Endothelial cell of umbilical vein (primary cell): ENCODE results near the gene DAB2IP. TPM values are rescaled to one million over a fixed set of nuclear protein-coding genes. Genes with fewer than 3 reads are reported as not detected.

Experiments used
- BruUV-seq: library from RNA; stranded (reverse); fragments of 400-500 nt; replicated peaks from 2 replicates; lab custom pipeline; 2021; lab: Mats Ljungman, UMichigan
- CTCF ChIA-PET: fragments of 300-600, 350-600 bp; sonication (Branson Sonifier 250); formaldehyde crosslinking; loops from one replicate; lab custom pipeline; 2021; ENCODE audit warnings: antibody characterized with exemption, inconsistent platforms; lab: Charles Lee
- POLR2A ChIA-PET: fragments of 300-600, 350-600 bp; sonication (Branson Sonifier 250); formaldehyde crosslinking; loops from one replicate; lab custom pipeline; 2021; ENCODE audit warnings: antibody characterized with exemption, inconsistent platforms; lab: Charles Lee
- DNase-seq: peaks from one replicate; pipeline ENCODE4 v3.0.0-alpha.2; 2011; ENCODE audit warnings: low read depth, low spot score
- FAIRE-seq: peaks from 2 replicates; lab custom pipeline; 2011; peaks lifted over from hg19 to GRCh38; lab: Jason Lieb, UNC
- H2AFZ ChIP-seq: 2 replicates; pipeline ENCODE4 v1.6.0; 2012; ENCODE audit warnings: low read depth, low read length, control low read depth, inconsistent platforms
- H3K27ac ChIP-seq: 2 replicates; pipeline ENCODE4 v1.5.1; 2011; ENCODE audit warnings: low read depth, mild to moderate bottlenecking, control low read depth, low read length, moderate library complexity; ENCODE audit not compliant: insufficient read depth
- H3K27me3 ChIP-seq, 2 experiments: 2 replicates each; pipeline versions ENCODE4 v1.6.0 to v1.6.1; 2011; ENCODE audit warnings: low read length in 2 of 2, mixed read lengths in 1 of 2; ENCODE audit not compliant: control insufficient read depth in 2 of 2, insufficient read depth in 2 of 2
- H3K36me3 ChIP-seq, 2 experiments: 2 replicates in 1 of 2; 3 replicates in 1 of 2; pipeline ENCODE4 v1.5.1; 2011; ENCODE audit warnings: low read length in 2 of 2, mild to moderate bottlenecking in 1 of 2, moderate library complexity in 1 of 2; ENCODE audit not compliant: control insufficient read depth in 2 of 2, insufficient read depth in 2 of 2; ENCODE audit errors: extremely low read depth in 1 of 2
- H3K4me1 ChIP-seq: 3 replicates; pipeline ENCODE4 v1.5.1; 2011; ENCODE audit warnings: mild to moderate bottlenecking, low read length; ENCODE audit not compliant: control insufficient read depth, insufficient read depth; ENCODE audit errors: extremely low read depth
- H3K4me2 ChIP-seq: 2 replicates; pipeline ENCODE4 v1.6.1; 2011; ENCODE audit warnings: low read length, control low read depth, mixed read lengths; ENCODE audit not compliant: insufficient read depth
- H3K4me3 ChIP-seq, 3 experiments: fragments of 200-600 bp in 1 of 3; sonication (generic), shearing (Covaris generic) in 1 of 3; replicated peaks in 1 of 3; 2 replicates each; pipeline ENCODE4 v1.5.1; 2011 to 2016; ENCODE audit warnings: control low read depth in 3 of 3, low read length in 3 of 3, mild to moderate bottlenecking in 2 of 3, inconsistent platforms in 1 of 3, low read depth in 1 of 3, moderate library complexity in 1 of 3; ENCODE audit not compliant: insufficient read depth in 1 of 3
- H3K79me2 ChIP-seq: 2 replicates; pipeline ENCODE4 v1.6.0; 2012; ENCODE audit warnings: low read length, inconsistent platforms; ENCODE audit not compliant: control insufficient read depth, insufficient read depth
- H3K9ac ChIP-seq: replicated peaks from 2 replicates; pipeline ENCODE3; 2011; ENCODE audit warnings: low read length, control low read depth; ENCODE audit not compliant: insufficient read depth; ENCODE audit errors: extremely low read depth
- H3K9me1 ChIP-seq: replicated peaks from 3 replicates; pipeline ENCODE4 v1.6.0; 2011; ENCODE audit warnings: mild to moderate bottlenecking, low read length; ENCODE audit not compliant: control insufficient read depth, insufficient read depth; ENCODE audit errors: extremely low read depth
- H3K9me3 ChIP-seq: replicated peaks from 2 replicates; pipeline ENCODE4 v1.5.1; 2012; ENCODE audit warnings: low read length, inconsistent platforms; ENCODE audit not compliant: control insufficient read depth, insufficient read depth
- H4K20me1 ChIP-seq: replicated peaks from 2 replicates; pipeline ENCODE3; 2011; ENCODE audit warnings: mild to moderate bottlenecking, low read length; ENCODE audit not compliant: control insufficient read depth, insufficient read depth; ENCODE audit errors: extremely low read depth
- EZH2 ChIP-seq: IDR thresholded peaks from 2 replicates; pipeline ENCODE4 v1.6.1; 2012; ENCODE audit warnings: borderline replicate concordance, low read depth, mild to moderate bottlenecking, moderate library complexity, low read length, inconsistent platforms; ENCODE audit not compliant: severe bottlenecking
- FOS ChIP-seq: IDR thresholded peaks from 2 replicates; pipeline ENCODE4 v1.6.1; 2011; ENCODE audit warnings: mild to moderate bottlenecking, low read length, moderate library complexity, borderline replicate concordance; ENCODE audit not compliant: insufficient read depth
- GATA2 ChIP-seq: IDR thresholded peaks from 2 replicates; pipeline ENCODE4 v1.7.0; 2011; ENCODE audit warnings: low read depth, mild to moderate bottlenecking, moderate library complexity, mixed read lengths, low read length; ENCODE audit not compliant: insufficient read length, insufficient read depth
- JUN ChIP-seq: IDR thresholded peaks from 2 replicates; pipeline ENCODE4 v1.6.1; 2011; ENCODE audit warnings: borderline replicate concordance, low read depth; ENCODE audit not compliant: insufficient read length, insufficient read depth
- MYC ChIP-seq: IDR thresholded peaks from one replicate; pipeline ENCODE4 v1.6.1; 2011; ENCODE audit warnings: mild to moderate bottlenecking, low read depth, low read length
- POLR2A ChIP-seq: IDR thresholded peaks from 2 replicates; pipeline ENCODE4 v1.6.1; 2012; ENCODE audit warnings: low read depth, mild to moderate bottlenecking, control low read depth, low read length
- POLR2AphosphoS5 ChIP-seq: IDR thresholded peaks from 2 replicates; pipeline ENCODE4 v1.6.1; 2012; ENCODE audit warnings: low read depth, mild to moderate bottlenecking, control low read depth, low read length, moderate library complexity; ENCODE audit not compliant: insufficient read depth
- dilution Hi-C: fragments of 300-500 bp; cut with MboI; formaldehyde crosslinking; loops from one replicate; pipeline ENCODE4 v1.15.0; 2019; ENCODE audit warnings: low sequenced_read_pairs; ENCODE audit not compliant: extremely low pct_ligation_motif_present
- intact Hi-C: fragments of 100-400 bp; cut with micrococcal nuclease; formaldehyde crosslinking; loops from one replicate; pipeline ENCODE4 v1.10.0; 2022
- polyA plus RNA-seq, 4 experiments: library from polyadenylated mRNA; depleted of rRNA in 3 of 4; stranded (reverse) in 3 of 4; unstranded in 1 of 4; fragments of >200 nt; gene quantifications; 2 replicates each; pipeline versions ENCODE4 v1.2.1 to v1.2.3, GENCODE V29; 2011 to 2012; ENCODE audit warnings: missing spikeins in 1 of 4
- total RNA-seq: library from RNA; stranded (reverse); gene quantifications from 2 replicates; pipeline ENCODE4 v1.2.3, GENCODE V29; 2021
- TF ChIP-seq, protein P1 (sequence below), 2 donors: IDR thresholded peaks; 1 replicate in 1 of 2; 2 replicates in 1 of 2; pipeline ENCODE4 v1.5.1; 2011; ENCODE audit warnings: low read length in 2 of 2, mild to moderate bottlenecking in 2 of 2, moderate library complexity in 2 of 2, control low read depth in 1 of 2, inconsistent platforms in 1 of 2, low read depth in 1 of 2; ENCODE audit not compliant: insufficient read depth in 1 of 2; ENCODE audit errors: extremely low read depth in 1 of 2
- TF ChIP-seq, protein P2 (sequence below): IDR thresholded peaks from 2 replicates; pipeline ENCODE4 v1.6.1; 2011; ENCODE audit not compliant: insufficient read depth, insufficient read length

DAB2IP gene
- total and polyA plus RNA-seq, 2 donors (not counting 3 experiments of a cell fraction or from before 2014, with no cell fraction given): 29.2 to 53.6 TPM

DNA sequence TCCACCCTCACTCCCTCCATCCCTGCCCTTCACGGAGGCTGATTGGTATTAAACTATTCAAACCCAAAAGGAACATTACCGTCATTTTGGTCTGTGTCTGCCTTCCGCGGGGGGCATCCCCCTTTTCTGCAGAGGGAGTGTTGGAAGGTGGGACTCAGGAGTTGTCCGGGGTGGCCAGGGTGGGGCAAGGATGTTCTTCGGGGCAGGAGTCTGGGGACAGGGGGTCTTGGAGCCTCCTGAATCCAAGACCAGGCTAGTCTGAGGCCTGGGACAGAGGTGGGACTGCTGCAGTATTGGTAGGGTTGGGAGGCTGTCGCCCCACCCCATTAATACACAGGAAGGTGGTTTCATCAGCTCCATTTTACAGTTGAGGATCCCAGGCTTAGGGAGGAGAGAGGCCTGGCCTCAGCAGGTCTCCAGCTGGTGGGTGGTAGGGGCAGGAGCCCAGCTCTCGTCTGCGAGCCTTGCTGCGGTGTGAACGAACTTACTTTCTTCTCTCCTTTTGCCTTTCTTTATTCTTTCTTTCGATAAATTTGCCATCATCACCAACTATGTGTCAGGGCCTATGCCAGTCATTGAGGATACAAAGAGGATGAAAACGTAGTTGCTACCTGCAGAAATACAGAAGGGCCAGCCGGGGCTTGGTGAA is 33.8 kb downstream of the DAB2IP start:
- CTCF ChIA-PET: interaction anchor here (1.2 to 7.8 kb wide), 9 partner anchors 12 to 321 kb away, joined by 3 to 143 read pairs (median 24); partner anchors contain the start of gene DAB2IP
- H3K4me1 ChIP-seq: no peaks in the 10 kb centered on the region
- intact Hi-C loops (loop anchor here (5.0 kb wide), 1 partner anchor 412 kb away; no protein-coding TSS in a partner anchor), dilution Hi-C loops (no loop called here)
- DNase-seq: no peak
- POLR2A ChIA-PET: no interaction called here
- peaks cover 0 to 6% of the 10 kb centered on the region in 2 experiments for H3K36me3 ChIP-seq
- no peak for TF ChIP-seq GATA2
- no peak for TF ChIP-seq EZH2
- TF ChIP-seq POLR2A: no peak
- no peak for TF ChIP-seq POLR2AphosphoS5
- TF ChIP-seq, protein P1, sequence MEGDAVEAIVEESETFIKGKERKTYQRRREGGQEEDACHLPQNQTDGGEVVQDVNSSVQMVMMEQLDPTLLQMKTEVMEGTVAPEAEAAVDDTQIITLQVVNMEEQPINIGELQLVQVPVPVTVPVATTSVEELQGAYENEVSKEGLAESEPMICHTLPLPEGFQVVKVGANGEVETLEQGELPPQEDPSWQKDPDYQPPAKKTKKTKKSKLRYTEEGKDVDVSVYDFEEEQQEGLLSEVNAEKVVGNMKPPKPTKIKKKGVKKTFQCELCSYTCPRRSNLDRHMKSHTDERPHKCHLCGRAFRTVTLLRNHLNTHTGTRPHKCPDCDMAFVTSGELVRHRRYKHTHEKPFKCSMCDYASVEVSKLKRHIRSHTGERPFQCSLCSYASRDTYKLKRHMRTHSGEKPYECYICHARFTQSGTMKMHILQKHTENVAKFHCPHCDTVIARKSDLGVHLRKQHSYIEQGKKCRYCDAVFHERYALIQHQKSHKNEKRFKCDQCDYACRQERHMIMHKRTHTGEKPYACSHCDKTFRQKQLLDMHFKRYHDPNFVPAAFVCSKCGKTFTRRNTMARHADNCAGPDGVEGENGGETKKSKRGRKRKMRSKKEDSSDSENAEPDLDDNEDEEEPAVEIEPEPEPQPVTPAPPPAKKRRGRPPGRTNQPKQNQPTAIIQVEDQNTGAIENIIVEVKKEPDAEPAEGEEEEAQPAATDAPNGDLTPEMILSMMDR (IDR thresholded peaks at IDR 0.05; ENCODE audit: extremely low read depth in 1 of 2, insufficient read depth in 1 of 2, low read depth in 1 of 2, low read length in 2 of 2): no peak
- TF ChIP-seq JUN: no peak
- TF ChIP-seq FOS: no peak
- TF ChIP-seq, protein P2, sequence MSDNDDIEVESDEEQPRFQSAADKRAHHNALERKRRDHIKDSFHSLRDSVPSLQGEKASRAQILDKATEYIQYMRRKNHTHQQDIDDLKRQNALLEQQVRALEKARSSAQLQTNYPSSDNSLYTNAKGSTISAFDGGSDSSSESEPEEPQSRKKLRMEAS: no peak
- no peak for TF ChIP-seq MYC
- no peaks in the 10 kb centered on the region for H3K9me1 ChIP-seq
- FAIRE-seq: no peak
- no peak overlapping the region for H3K27ac ChIP-seq
- no peaks in the 10 kb centered on the region for H3K79me2 ChIP-seq
- no TSS peak for BruUV-seq
- no peaks in the 10 kb centered on the region for H3K9me3 ChIP-seq
- H3K4me3 ChIP-seq: no peak overlapping the region
- no peak overlapping the region for H2AFZ ChIP-seq
- H3K9ac ChIP-seq: no peak overlapping the region
- no peak overlapping the region for H3K4me2 ChIP-seq
- H4K20me1 ChIP-seq: no peaks in the 10 kb centered on the region
- no peaks in the 10 kb centered on the region for H3K27me3 ChIP-seq
